Measurements from ENCODE around the gene KIFAP3.

Gene KIFAP3

DNA sequence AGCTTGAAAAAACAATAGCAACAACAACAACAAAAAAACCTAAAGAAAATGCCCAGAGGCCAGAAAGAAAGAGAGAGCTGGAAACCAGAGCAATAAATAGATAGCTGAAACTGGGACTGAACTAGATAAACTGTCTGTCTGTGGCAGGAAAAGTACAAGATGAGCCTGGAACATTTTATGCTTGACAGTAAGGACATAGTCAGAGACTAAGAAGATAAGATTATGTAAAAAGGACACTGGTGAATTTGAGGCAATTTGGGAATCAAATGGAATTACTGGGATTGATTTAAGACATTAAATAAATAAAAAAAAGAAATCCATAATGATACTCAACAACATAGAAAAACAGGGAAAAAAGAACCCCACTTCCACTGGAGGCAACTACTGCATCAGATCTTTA is 1.7 kb upstream of the KIFAP3 start:
- DNase-seq (ENCODE audit: low read depth in 1 of 2, low spot score in 1 of 2), result no peak
- H3K27me3 ChIP-seq (ENCODE audit: insufficient read depth, poor library complexity, severe bottlenecking), result no peaks in the 10 kb centered on the region
- TF ChIP-seq REST (IDR thresholded peaks at IDR 0.05; ENCODE audit: insufficient replicate concordance, low read depth) (no peak), CTCF (IDR thresholded peaks at IDR 0.05; ENCODE audit: insufficient read depth, low read length) (no peak), POLR2AphosphoS5 (IDR thresholded peaks at IDR 0.05; ENCODE audit: low read depth) (no peak), SPI1 (IDR thresholded peaks at IDR 0.05; ENCODE audit: borderline replicate concordance, low read depth) (no peak), GABPA (IDR thresholded peaks at IDR 0.05; ENCODE audit: low read depth) (no peak)
- no peak overlapping the region for H3K4me3 ChIP-seq (replicated peaks; ENCODE audit: insufficient read depth, low read length)
- no peak overlapping the region for H3K27ac ChIP-seq (replicated peaks)

- no peak for DNase-seq (ENCODE audit: low read depth in 1 of 2, low spot score in 1 of 2)
- Histone ChIP-seq H3K4me3 (replicated peaks; ENCODE audit: insufficient read depth, low read length) (peak overlapping the region; percentile 80), H3K27me3 (ENCODE audit: insufficient read depth, poor library complexity, severe bottlenecking) (no peaks in the 10 kb centered on the region), H3K27ac (replicated peaks) (no peak overlapping the region)
- TF ChIP-seq CTCF (IDR thresholded peaks at IDR 0.05; ENCODE audit: insufficient read depth, low read length), result no peak
- no peak for TF ChIP-seq REST (IDR thresholded peaks at IDR 0.05; ENCODE audit: insufficient replicate concordance, low read depth)
- no peak for TF ChIP-seq POLR2AphosphoS5 (IDR thresholded peaks at IDR 0.05; ENCODE audit: low read depth)
- TF ChIP-seq GABPA (IDR thresholded peaks at IDR 0.05; ENCODE audit: low read depth), result no peak
- no peak for TF ChIP-seq SPI1 (IDR thresholded peaks at IDR 0.05; ENCODE audit: borderline replicate concordance, low read depth)
Measured at GRCh38 chr1:170075186-170075585, 691 bp upstream of the KIFAP3 start.

GRCh38 chr1:170073893-170074249 is 624 bp downstream of the KIFAP3 start:
- peak overlapping the region; percentile 40 for H3K27ac ChIP-seq (replicated peaks)
- no peak for TF ChIP-seq SPI1 (IDR thresholded peaks at IDR 0.05; ENCODE audit: borderline replicate concordance, low read depth)
- no peak for TF ChIP-seq CTCF (IDR thresholded peaks at IDR 0.05; ENCODE audit: insufficient read depth, low read length)
- no peak for TF ChIP-seq POLR2AphosphoS5 (IDR thresholded peaks at IDR 0.05; ENCODE audit: low read depth)
- TF ChIP-seq REST (IDR thresholded peaks at IDR 0.05; ENCODE audit: insufficient replicate concordance, low read depth), result no peak
- no peak for TF ChIP-seq GABPA (IDR thresholded peaks at IDR 0.05; ENCODE audit: low read depth)
- DNase-seq (ENCODE audit: low read depth in 1 of 2, low spot score in 1 of 2), result no peak
- H3K27me3 ChIP-seq (ENCODE audit: insufficient read depth, poor library complexity, severe bottlenecking), result no peaks in the 10 kb centered on the region
- H3K4me3 ChIP-seq (replicated peaks; ENCODE audit: insufficient read depth, low read length), result peak overlapping the region; percentile 80

All from HL-60 (cell line).